CD1c-positive myeloid dendritic cell (primary cell): ENCODE data around the gene SORL1-AS1.
"Not testable (repeated sequence)": the region's sequence is repeated elsewhere in the genome, so short reads cannot be mapped to it uniquely, and the experiment has no call there.

Source experiments
- DNase-seq: peaks from one replicate; pipeline ENCODE4 v3.0.0-alpha.2; 2016; ENCODE audit errors: extremely low spot score

Gene SORL1-AS1

GRCh38 chr11:121429556-121429955, 23.2 kb downstream of the SORL1-AS1 start:
- peak; percentile 37 for DNase-seq

- DNase-seq = no peak
These were observed 25.4 kb downstream of the SORL1-AS1 start for GRCh38 chr11:121427400-121427744.

- peak; percentile 67 for DNase-seq
These were observed 26.0 kb downstream of the SORL1-AS1 start for GRCh38 chr11:121426476-121427399.

DNA sequence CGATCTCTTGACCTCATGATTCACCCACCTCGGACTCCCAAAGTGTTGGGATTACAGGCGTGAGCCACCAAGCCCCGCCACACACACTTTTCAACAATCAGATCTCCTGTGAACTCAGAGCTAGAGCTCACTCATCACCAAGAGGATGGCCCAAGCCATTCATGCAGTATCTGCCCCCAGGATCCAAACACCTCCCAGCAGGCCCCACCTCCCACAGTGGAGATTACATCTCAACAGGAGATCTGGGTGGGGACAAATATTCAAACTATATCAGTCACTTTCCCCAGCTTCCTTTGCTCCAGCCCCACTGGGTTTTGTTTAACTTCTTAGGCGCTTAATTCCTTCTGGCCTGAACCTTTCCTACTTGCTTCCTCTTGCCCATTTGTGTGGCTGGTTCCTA, 26.9 kb downstream of the SORL1-AS1 start:
- no peak for DNase-seq

- no peak for DNase-seq
These were observed 30.1 kb downstream of the SORL1-AS1 start for GRCh38 chr11:121422675-121423074.

DNA sequence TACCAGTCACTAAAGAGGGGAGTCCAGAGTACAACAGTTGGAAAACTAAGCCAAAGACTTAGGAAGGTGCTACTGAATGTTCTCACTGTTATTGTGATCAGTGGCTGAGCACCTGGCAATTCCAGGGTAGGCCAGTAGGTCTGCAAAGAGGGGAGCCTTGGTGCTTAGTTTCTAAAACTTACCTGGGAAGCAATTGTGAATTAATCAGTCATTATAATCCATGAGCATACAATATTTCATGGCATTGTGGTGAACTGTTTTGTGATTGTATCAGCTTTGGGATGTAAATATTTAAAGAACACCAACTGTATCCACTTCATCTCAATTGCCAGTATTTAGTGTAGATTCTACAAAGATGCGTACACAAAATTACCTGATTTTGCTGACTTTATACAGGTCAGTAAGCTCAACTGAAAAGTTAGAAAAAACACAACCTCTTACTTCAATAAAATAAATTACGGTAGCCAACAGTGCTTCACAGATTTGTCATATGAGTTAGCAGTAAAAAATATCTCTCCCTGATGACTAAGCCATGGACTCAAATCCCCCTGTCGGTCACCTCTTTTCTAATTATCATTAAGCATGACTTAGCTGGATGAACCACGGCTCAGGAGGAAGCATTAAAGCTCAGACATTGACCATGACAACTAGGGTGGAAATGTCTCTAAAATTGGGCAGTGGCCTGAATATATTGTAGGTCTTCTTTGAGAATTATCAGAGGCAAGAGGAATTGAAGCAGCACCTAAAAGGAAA, 31.4 kb downstream of the SORL1-AS1 start:
- DNase-seq = peak; percentile 60

GRCh38 chr11:121420398-121420797, 32.4 kb downstream of the SORL1-AS1 start:
- no peak for DNase-seq

- DNase-seq = no peak
These were observed 32.9 kb downstream of the SORL1-AS1 start for GRCh38 chr11:121419836-121420235.

DNA sequence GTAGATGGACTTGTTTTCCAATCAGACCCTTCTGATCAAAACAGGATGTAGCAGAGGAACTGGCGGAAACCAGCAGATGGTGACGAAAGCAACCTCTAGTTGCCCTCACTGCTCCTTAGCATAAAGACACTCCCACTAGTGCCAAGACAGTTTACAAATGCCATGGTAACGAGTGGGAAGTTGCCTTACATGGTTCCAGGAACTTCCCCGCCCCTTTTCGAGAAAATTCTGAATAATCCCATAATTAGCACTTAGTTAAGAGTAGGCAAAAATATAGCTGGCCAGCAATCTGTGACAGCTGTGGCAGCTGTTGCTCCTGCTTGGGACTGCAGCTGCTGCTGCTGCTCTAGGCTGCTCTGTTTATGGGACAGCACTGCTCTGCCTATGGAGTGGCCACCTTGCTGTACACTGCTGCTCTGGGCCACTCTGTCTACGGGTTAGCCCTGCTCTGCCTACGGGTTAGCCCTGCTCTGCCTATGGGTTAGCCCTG, 34.1 kb downstream of the SORL1-AS1 start:
- DNase-seq = peak; percentile 97

DNA sequence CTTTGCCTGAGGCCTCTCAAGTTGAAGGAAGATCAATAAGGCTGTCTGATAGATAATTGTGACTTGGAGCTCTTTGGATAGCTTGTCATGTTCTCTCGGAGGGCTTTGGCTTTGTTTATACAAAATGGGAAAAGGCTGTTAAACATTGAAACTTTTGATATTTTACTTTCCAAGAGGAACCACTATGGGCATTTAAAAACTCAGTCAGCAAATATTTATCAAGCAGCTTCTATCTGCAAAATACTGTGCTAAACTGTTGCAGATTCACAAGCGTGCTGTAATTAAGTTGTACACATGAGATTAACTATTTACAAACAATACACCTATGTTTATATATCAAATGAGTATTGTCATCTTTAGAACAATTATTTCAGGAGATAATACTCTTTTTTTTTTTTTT, 35.2 kb downstream of the SORL1-AS1 start:
- DNase-seq = no peak

GRCh38 chr11:121417055-121417551, 35.7 kb downstream of the SORL1-AS1 start:
- DNase-seq = peak; percentile 96

DNA sequence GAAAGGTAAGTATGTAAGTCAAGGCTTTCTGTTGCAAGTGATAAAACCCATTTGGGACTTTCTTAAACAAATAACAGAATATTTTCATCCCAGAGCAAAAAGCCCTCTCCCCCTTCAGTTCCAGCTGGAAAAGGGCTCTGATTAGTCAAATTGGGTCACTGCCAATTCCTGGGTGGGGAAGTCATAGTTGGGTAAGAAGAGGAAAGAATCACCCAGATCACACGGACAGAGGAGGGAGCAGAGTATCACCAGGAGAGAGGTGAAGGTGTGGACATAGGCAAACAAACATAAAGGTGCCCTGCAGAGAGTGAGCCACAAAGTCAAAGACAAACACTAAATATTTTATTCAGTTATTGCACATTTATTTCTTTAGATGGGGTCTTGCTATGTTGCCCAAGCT, 36.9 kb downstream of the SORL1-AS1 start:
- DNase-seq = peak; percentile 62

DNA sequence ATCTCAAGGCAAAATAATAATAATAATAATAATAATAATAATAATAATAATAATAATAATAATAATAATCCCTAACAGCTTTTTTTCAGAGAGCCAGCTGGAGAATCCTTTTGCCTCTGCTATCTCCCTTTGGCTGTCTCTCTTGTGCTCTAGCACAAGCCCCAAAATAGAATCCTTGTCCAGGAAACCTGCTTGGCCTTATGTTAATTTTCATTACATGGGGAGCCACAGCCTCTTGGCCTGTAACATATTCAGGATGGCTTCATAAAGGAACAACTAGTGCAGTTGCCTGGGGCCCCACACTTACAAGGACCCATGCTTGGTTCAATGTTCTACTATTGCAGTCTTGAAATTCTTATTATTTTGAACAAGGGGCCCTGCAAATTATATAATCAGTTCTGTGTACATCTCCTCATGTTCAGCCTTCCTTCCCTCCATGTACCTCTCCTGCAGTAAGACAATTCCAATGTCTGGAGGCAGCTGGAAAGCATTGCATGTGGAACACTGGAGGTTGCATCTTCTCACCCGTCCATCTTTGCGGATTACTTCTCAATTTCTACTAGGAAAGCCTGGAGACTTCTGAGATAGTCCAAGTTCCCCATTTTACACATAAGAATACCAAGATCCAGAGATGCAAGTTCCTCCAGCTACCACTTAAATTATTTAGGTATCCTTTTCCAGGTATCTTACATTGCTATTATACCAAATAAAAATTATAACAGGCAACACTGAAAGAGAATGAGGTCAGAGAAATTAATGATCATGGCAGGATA, 38.4 kb downstream of the SORL1-AS1 start:
- DNase-seq = peak; percentile 65

DNA sequence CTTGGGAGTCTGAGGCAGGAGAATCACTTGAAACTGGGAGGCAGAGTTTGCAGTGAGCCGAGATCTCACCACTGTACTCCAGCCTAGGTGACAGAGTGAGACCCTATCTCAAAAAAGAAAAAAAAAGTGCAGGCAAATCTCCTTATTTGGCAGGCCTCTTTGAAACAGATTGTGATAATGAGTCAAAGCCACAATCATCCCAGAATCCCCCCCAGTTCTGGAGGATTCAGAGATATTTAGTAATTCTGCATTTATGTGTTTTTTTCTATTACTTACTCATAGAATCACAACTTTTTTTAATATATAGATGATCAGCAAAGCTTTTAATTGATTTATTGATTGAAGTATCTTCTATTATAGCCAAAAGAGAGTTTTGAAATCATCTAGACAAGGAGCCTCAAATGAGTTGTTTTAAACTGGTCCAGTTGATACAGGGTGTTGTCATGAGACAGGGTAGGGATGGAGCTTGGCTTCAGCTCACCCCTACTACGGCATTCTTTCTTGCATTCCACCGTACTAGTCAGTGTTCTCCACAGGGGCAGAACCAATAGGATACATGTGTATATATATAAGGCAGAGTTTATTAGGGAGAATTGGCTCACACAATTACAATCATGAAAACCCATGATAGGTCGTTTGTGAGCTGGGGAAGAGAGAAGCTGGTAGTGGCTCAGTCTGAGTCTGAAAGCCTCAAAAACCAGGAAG, 39.9 kb downstream of the SORL1-AS1 start:
- DNase-seq = no peak

DNA sequence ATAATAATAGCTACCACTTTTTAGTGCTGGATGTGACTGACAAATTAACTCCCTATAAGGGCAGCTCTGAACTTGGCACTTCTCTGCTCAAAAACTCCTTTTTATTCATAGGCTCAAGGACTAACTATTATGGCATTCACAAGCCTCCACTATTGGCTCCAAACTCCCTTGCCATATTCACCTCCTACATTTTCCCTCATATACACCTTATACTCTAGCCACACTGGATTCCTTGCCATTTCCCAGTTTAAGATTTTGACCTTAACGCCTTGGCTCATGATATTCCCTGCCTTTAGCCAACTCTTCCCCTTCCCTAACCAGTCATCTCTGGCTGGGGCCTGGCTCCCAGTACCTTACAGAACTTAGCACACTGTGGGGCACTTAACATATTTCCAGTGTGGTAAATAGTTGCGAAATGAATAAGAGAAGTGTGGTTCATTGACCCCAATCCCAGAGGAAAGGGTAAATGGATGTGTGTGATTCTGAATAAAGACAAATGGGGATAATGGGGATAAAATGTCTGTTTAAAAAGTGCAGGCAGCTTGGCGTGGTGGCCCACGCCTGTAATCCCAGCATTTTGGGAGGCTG, 40.7 kb downstream of the SORL1-AS1 start:
- no peak for DNase-seq

DNA sequence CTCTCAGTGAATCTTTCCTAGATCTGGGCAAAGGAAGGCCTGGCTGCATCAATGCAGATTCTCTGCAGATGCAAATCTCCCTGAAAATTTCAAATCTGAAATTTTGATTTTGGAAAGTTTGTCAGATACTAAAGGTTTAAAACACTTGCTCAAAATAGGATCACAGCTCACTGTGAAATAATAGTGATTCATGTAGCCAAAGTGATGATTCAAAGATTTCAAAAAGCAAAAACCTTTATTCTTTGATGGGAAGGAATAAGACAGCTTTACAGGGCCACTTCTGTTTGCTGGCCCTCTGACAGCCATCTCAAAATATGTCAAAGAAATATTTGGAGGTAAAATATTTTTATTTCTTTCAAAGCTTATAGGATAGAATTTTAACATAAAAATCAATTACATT, 41.4 kb downstream of the SORL1-AS1 start:
- not testable (repeated sequence) for DNase-seq

GRCh38 chr11:121410041-121410440, 42.7 kb downstream of the SORL1-AS1 start:
- DNase-seq = not testable (repeated sequence)

DNA sequence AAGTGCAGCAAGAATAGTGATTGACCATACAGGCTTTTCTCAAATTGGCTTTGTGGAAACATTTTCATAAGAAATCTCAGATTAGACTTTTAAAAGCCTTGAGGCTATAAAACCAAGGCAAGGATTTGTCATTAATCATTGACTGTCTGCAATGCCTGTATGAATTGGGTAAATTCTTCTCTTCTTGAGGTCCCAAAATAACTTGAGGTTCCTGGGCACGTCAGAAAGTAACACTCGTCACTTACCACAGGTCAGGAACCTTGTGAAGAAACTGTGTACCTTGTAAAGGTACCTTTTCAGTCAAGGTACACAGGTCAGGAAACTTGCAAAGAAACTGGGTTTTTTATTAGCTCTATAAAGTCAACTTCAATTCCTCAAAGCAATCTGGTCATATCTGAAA, 43.9 kb downstream of the SORL1-AS1 start:
- DNase-seq = no peak

DNA sequence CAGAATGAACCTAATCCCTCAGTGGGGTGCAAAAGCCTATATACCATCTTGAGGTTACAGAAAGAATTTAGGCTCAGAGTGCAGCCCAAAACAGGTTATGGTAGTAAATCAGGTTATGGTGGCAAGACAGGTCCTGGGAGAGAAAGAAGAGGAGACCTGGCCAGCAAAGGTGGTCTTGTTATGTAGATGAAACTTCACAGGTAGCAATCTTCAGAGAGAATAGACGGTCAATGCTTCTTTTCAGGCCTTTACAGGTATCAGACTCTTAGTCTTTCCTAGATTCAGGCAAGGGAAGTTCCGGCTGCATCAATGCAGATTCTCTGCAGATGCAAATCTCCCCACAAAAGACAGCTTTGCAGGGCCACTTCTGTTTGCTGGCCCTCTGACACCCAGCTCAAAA, 46.5 kb downstream of the SORL1-AS1 start:
- DNase-seq = no peak

GRCh38 chr11:121405646-121406045, 47.1 kb downstream of the SORL1-AS1 start:
- DNase-seq = peak; percentile 54

- no peak for DNase-seq
These were observed 58.0 kb downstream of the SORL1-AS1 start for GRCh38 chr11:121394785-121395184.
